PC-3 (cell line): Measurements from ENCODE around the gene PRKN.

Experiments
- EZH2 ChIP-seq: fragments of 300-600 bp; sonication (generic); IDR thresholded peaks from one replicate; pipeline ENCODE4 v1.6.1; 2017; ENCODE audit warnings: antibody characterized with exemption, mild to moderate bottlenecking, low read length; ENCODE audit not compliant: unreplicated experiment
- EZH2phosphoT487 ChIP-seq: fragments of 300-600 bp; sonication (generic); IDR thresholded peaks from 2 replicates; pipeline ENCODE4 v1.6.1; 2018; ENCODE audit warnings: mild to moderate bottlenecking, antibody characterized with exemption, low read length, borderline replicate concordance
- TF ChIP-seq, protein P1 (sequence below): fragments of 300-600 bp; sonication (generic); conservative IDR thresholded peaks from 2 replicates; pipeline ENCODE4 v1.5.1; 2017; ENCODE audit warnings: antibody characterized with exemption, low read depth, mild to moderate bottlenecking, low read length

DNA sequence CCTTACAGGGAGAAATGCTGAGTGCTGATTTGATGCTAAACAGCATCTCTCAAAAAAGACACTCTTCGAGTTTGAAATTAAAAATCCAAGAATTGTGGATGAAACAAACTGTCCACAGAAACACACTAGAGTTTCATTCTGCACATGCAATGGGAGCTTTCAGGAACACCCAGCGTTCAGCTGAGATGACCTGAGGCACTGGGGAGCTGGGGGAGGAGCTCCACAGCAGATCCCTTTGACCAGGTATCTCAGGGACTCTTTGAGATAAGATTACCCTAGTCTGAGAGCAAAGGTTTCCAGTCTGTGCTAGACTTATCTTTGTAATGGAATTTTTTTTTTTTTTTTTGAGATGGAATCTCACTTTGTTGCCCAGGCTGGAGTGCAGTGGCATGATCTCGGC is 1382.9 kb downstream of the PRKN start:
- TF ChIP-seq EZH2 (no peak), EZH2phosphoT487 (no peak)
- TF ChIP-seq, protein P1, sequence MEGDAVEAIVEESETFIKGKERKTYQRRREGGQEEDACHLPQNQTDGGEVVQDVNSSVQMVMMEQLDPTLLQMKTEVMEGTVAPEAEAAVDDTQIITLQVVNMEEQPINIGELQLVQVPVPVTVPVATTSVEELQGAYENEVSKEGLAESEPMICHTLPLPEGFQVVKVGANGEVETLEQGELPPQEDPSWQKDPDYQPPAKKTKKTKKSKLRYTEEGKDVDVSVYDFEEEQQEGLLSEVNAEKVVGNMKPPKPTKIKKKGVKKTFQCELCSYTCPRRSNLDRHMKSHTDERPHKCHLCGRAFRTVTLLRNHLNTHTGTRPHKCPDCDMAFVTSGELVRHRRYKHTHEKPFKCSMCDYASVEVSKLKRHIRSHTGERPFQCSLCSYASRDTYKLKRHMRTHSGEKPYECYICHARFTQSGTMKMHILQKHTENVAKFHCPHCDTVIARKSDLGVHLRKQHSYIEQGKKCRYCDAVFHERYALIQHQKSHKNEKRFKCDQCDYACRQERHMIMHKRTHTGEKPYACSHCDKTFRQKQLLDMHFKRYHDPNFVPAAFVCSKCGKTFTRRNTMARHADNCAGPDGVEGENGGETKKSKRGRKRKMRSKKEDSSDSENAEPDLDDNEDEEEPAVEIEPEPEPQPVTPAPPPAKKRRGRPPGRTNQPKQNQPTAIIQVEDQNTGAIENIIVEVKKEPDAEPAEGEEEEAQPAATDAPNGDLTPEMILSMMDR, result no peak
